GM18508 (cell line): ENCODE data around the gene GRIA4.
"Not testable (repeated sequence)": the region's sequence is repeated elsewhere in the genome, so short reads cannot be mapped to it uniquely, and the experiment has no call there.

Experiments
- ATAC-seq: cut with Tn5 transposase; IDR thresholded peaks from one replicate; pipeline ENCODE4 v1.9.1; 2021; ENCODE audit warnings: moderate number of reproducible peaks; ENCODE audit not compliant: insufficient read depth, unreplicated experiment

Gene GRIA4

DNA sequence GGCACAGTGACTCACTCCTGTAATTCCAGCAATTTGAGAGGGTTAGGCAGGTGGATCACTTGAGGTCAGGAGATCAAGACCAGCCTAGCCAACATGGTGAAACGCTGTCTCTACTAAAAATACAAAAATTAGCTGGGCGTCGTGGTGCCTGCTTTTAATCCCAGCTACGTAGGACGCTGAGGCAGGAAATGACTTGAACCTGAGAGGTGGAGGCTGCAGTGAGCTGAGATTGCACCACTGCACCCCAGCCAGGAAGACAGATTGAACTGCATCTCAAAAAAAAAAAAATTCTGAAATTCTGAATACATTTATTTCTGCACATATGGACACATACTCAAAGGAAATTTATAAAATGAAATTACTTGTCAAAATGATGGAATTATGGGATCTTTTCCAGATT is 103.2 kb downstream of the GRIA4 start:
- no peak for ATAC-seq

DNA sequence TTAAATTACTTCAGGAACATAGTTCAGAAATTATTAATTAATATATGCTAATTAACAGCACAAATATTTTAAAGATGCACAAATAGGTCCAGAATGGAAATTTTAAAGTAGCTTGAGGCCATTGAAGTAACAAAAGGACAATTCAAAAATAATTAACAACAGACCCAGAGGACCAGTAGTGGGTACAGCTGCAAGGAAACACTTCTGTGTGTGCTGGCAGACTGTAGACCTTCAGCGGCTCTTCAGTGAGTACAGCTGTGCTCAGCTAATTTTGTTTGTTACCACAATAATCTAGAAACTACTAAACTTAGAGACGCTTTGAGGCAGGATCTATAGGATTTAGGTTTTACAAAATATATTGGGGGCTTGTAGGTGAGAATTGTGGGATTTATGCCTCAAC is 103.8 kb downstream of the GRIA4 start:
- ATAC-seq, result no peak

DNA sequence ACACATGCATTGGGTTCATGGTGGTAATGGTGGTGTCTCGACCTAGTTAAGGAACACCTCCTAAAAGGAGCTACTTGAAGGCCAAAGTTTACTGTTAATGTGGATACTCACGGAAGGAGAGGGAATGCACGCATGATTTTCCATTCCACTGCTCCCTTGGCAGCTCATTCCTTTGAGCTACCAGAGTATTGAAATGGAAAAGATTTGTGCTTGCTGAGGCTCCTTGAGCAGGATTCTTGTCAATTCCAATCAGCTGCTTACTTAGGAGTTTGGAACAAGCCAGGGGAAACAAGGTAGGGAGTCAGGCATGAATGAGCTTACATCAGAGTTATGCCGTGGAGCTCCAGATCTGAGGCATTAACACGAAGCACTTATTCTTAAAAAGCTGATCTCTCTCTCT is 108.8 kb downstream of the GRIA4 start:
- no peak for ATAC-seq

DNA sequence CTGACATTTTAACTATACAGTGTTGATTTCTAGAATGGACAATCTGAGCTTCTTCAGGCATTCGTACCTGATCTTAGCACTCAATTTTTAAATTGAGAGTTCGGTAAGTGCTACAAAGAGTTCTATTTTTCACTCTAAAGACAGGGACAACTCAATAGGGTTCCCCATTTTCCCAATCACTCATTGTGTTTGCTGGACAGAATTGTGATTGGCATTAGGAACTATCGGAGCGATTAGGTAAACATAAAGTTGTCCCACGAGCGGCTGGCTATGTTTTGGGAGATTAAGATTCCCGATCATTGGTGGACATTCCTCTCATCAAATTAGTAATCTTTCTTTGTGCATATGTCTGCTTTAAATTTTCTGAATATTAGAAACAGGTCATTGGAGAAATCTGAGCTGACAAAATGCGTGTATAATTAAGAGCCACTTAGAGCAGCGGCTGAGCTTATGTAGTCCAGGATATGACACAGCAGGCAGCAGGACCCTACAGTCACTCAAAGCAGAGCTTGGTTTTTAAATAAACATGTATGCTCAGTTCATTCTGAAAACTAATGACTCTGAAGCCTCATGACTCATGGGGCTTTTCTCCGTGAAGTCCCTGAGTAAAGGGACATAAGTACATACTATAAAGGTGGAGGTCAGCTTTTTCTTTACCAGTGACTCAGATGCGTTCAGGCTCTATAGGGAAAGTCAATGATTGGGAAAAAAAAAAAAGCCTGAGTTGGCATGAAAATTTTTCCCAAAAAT is 109.4 kb downstream of the GRIA4 start:
- peak; percentile 98 for ATAC-seq

DNA sequence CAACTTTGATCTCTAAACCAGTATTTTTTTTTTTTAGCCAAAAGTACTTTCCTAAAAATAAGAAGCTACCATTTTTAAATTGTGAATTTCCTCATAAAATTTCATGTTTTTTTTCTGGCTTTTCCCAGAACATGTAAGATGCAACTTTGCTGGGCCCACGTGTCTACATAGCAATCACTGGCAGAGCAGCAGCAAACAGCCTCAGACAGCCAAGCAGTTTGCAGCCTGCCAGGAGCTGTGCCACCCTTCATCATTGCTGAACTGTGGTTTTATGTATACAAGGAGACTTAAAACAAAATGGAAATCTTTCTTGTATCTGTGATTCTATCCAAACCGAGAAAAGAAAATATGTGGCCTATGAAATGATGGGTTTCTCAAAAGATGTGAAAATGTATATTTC is 110.2 kb downstream of the GRIA4 start:
- ATAC-seq, result no peak

GRCh38 chr11:105723269-105723668 is 113.4 kb downstream of the GRIA4 start:
- ATAC-seq, result no peak

GRCh38 chr11:105732611-105733010 is 122.7 kb downstream of the GRIA4 start:
- no peak for ATAC-seq

GRCh38 chr11:105734426-105734825 is 124.6 kb downstream of the GRIA4 start:
- no peak for ATAC-seq

DNA sequence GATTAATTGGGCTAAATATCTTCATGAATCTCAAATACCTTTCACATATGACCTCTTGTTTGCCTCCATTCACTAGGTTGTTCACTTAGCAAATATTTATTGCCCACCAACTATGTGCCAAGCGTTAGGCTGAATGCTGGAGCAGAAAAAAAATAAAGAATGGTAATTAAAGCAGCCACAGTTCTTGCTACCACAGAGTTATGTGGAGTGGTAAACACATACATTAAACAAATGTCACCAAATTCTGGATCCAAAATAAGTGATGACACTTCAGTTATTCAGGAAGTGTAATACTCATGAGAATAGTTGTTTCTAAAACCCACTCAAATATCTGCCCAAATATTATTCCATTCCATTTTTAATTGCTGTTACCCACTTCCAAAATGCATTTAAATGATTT is 128.4 kb downstream of the GRIA4 start:
- ATAC-seq, result no peak

DNA sequence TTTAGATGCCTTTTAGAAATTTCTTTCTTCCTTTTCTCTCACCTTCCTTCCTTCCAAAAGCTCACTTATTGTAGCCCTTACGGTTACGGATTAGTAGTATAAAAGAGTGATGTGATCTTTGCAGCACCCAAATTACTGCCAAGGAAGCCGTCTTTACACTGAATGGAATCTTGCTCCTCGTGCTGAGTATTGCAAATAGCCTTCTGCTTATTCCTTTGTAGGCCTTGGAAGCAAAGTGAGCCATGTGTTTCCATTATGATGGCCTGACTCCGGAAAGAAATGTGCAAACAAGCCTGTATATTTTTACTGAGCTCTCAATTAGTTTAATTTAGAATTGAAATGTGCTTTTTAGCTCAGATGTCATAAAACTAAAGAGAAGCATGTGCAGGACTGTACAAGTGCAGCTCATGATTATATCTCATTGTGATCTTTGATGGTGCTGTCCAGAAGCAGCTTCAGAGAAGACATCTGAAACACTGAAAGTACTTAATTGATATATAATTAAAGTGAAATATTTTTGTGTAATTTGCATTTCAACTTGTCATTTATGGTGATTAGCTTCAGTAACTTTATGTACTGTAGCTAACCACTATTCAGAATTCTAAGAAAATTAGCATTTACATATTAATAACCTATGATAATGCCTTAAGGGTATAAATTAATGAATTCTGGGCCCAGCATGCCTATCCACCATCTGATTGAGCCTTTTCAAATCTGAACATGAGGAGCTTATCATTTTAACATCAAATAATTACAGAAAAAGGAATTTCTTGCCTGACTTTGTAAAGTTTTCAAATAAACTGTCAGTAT is 129.3 kb downstream of the GRIA4 start:
- no peak for ATAC-seq

- peak; percentile 99 for ATAC-seq
These were observed 130.5 kb downstream of the GRIA4 start for GRCh38 chr11:105740164-105740903.

GRCh38 chr11:105741488-105742020 is 131.7 kb downstream of the GRIA4 start:
- no peak for ATAC-seq

DNA sequence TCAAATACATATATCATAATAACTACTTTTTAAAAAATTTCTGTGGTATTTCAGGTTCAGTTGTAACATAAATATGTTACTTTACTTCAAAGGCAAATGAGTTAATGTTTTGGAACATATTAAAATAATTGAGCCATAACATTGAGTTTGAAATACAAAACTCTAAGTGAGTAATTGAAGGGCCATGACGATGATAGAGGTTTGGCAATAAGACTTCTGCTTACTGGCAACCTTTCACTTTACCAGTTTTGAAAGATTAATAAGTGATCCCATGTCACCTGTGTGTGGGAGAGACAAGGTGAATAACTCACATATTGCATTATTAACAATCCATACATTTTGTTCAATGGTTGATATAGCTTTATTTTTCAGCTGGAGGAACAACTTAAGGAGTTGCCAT is 144.4 kb downstream of the GRIA4 start:
- no peak for ATAC-seq

- no peak for ATAC-seq
These were observed 144.8 kb downstream of the GRIA4 start for GRCh38 chr11:105754716-105755115.

- ATAC-seq, result no peak
These were observed 147.2 kb downstream of the GRIA4 start for GRCh38 chr11:105757107-105757506.

DNA sequence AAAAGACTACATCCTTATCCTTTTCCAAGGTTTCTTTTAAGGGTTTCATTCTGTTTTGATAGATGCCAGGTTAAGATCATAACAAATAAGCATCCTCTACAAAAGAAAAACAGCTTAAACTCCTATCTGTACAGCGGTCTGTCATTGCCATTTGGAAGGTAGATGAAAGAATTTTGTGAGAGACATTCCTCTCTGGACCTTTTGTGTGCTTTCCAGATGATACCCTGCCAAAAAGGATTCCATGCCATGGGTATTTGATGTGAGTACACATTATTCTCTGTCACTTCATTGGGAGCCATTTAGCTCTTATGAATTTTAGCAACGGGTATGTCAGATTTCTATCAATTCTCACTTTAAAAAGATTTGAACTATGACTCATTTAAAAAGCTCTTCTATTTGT is 153.7 kb downstream of the GRIA4 start:
- no peak for ATAC-seq

DNA sequence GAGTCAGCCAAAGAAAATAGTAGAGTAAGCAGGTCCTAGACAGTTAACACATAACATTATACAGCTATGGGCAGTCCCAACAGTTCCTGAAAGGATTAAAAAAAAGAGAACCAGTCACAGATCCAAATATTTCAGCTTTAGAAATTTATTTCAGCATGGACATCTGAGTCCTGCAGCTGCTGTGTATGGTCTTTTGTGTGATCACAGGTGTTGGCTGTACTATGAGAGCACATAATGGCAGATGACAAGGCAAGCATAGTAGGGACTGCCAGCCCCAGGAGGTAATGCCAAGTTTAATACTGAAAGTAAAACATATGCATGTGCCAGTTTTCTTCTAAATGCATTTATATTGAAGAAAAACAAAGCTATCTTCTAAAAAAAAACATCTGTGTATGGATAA is 158.1 kb downstream of the GRIA4 start:
- no peak for ATAC-seq

DNA sequence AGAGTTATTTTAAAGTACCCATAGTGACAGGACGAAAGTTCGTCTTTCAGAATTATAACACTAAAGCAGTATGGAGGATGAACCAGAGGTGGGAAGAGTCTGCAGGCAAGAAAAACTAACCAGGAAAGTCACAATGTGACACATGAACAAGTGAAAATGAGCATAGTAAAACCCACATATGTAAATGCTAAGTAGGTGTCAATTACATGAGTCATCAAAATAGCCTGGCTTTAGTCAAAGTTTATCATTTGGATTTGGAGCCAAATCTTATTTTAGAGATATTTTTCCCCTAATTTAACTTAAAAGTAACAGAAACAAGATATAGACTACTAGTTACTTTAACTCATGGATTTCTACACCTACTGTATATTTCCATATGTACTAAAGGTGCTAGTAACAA is 159.8 kb downstream of the GRIA4 start:
- ATAC-seq, result no peak

DNA sequence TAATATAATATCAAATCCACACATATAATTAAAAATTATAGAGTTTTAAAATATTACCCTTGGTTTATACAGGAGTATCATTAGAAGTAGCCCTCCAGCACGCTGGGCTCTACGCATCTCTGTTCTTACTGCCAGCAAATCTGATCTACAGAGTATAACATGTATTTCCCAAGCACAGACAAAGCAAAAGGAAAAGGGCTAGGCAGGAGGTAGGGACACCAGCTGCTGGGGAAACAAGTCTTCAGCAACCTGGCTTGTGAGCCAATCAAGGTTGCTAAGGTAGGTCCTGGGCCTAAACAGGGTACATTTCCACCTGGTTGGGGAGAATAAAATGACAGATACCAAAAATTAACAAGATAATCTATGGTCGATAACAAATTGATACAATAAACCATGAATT is 163.6 kb downstream of the GRIA4 start:
- not testable (repeated sequence) for ATAC-seq

DNA sequence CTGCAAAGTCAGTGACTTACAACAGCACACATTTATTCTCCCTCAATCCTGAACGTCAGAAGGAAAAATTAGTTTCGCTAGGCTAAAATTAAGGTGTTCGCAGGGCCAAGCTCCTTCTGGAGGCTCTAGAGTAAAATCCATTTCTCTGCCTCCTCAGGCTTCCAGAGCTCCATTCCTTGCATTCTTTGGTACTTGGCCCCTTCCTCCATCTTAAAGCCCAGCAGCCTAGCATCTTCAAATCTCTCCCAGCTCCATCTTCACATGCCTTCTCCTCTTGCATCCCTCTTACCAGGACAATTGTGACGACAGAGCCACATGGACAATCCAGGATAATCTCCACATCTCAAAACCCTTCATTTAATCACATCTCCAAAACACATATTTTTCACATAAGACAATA is 165.0 kb downstream of the GRIA4 start:
- ATAC-seq, result no peak
